H1 (cell line): ENCODE data around the gene ANK2. TPM values are rescaled to one million over a fixed set of nuclear protein-coding genes. Genes with fewer than 3 reads are reported as not detected.

Source experiments
- CTCF ChIA-PET: fragments of 300-600 bp; sonication (Branson Sonifier 250); formaldehyde crosslinking; loops from one replicate; lab custom pipeline; 2021; ENCODE audit not compliant: partially characterized antibody; lab: Charles Lee
- POLR2A ChIA-PET: fragments of 300-600 bp; sonication (Branson Sonifier 250); formaldehyde crosslinking; loops from one replicate; lab custom pipeline; 2021; ENCODE audit warnings: inconsistent platforms; ENCODE audit not compliant: partially characterized antibody; lab: Charles Lee
- DNase-seq, 2 experiments: peaks; one replicate each; pipeline versions ENCODE4 v3.0.0 to v3.0.0-alpha.2; 2010 to 2022; ENCODE audit warnings: low spot score in 2 of 2, low read depth in 1 of 2, mixed read lengths in 1 of 2
- FAIRE-seq: peaks from 2 replicates; lab custom pipeline; 2011; peaks lifted over from hg19 to GRCh38; lab: Jason Lieb, UNC
- H2AFZ ChIP-seq: 2 replicates; pipeline ENCODE4 v1.8.1; 2012; ENCODE audit warnings: low read length, inconsistent platforms
- H2AK5ac ChIP-seq: 2 replicates; pipeline ENCODE4 v1.6.1; 2013; ENCODE audit warnings: low read depth, low read length
- H2BK120ac ChIP-seq: replicated peaks from 2 replicates; pipeline ENCODE3; 2013; ENCODE audit warnings: low read depth, low read length, inconsistent platforms
- H2BK12ac ChIP-seq: 2 replicates; pipeline ENCODE4 v1.6.1; 2013; ENCODE audit warnings: low read depth, low read length
- H2BK15ac ChIP-seq: 2 replicates; pipeline ENCODE4 v1.6.1; 2013; ENCODE audit warnings: low read length
- H2BK20ac ChIP-seq: 2 replicates; pipeline ENCODE4 v1.6.1; 2013; ENCODE audit warnings: low read length
- H2BK5ac ChIP-seq: 2 replicates; pipeline ENCODE4 v1.6.1; 2013; ENCODE audit warnings: low read depth, low read length
- H3K14ac ChIP-seq: 2 replicates; pipeline ENCODE4 v1.6.1; 2013; ENCODE audit warnings: inconsistent platforms; ENCODE audit not compliant: insufficient read length
- H3K18ac ChIP-seq: 2 replicates; pipeline ENCODE4 v1.6.1; 2013; ENCODE audit warnings: low read length; ENCODE audit errors: extremely low read depth
- H3K23ac ChIP-seq: 2 replicates; pipeline ENCODE4 v1.6.1; 2013; ENCODE audit warnings: inconsistent platforms; ENCODE audit not compliant: insufficient read length
- H3K23me2 ChIP-seq: 2 replicates; pipeline ENCODE4 v1.6.1; 2013; ENCODE audit warnings: low read depth, low read length
- H3K27ac ChIP-seq: 2 replicates; pipeline ENCODE4 v1.6.1; 2011; ENCODE audit warnings: low read depth, low read length, inconsistent platforms
- H3K27me3 ChIP-seq, 4 experiments: replicated peaks in 1 of 4; 1 replicate in 1 of 4; 2 replicates in 3 of 4; pipeline versions ENCODE4 v1.6.1 to v1.8.1; 2011 to 2013; ENCODE audit warnings: low read length in 3 of 4, mild to moderate bottlenecking in 3 of 4, inconsistent platforms in 2 of 4, mixed read lengths in 2 of 4, moderate library complexity in 1 of 4; ENCODE audit not compliant: control insufficient read depth in 3 of 4, insufficient read depth in 3 of 4; ENCODE audit errors: extremely low read depth in 1 of 4
- H3K36me3 ChIP-seq, 4 experiments: 2 replicates each; pipeline versions ENCODE4 v1.6.1 to v1.8.1; 2011 to 2013; ENCODE audit warnings: mild to moderate bottlenecking in 4 of 4, low read length in 3 of 4, moderate library complexity in 2 of 4, control low read depth in 1 of 4, inconsistent platforms in 1 of 4; ENCODE audit not compliant: insufficient read depth in 4 of 4, control insufficient read depth in 2 of 4
- H3K4ac ChIP-seq: replicated peaks from 2 replicates; pipeline ENCODE3; 2013; ENCODE audit warnings: low read length, low read depth, mixed read lengths, inconsistent platforms; ENCODE audit not compliant: insufficient read length
- H3K4me1 ChIP-seq, 4 experiments: replicated peaks in 1 of 4; 1 replicate in 1 of 4; 2 replicates in 3 of 4; pipeline versions ENCODE4 v1.6.1 to v1.8.1; 2011 to 2013; ENCODE audit warnings: low read length in 3 of 4, inconsistent platforms in 2 of 4, mixed read lengths in 1 of 4; ENCODE audit not compliant: insufficient read depth in 4 of 4, control insufficient read depth in 3 of 4
- H3K4me2 ChIP-seq, 2 experiments: 2 replicates each; pipeline versions ENCODE4 v1.6.1 to v1.8.1; 2011 to 2013; ENCODE audit warnings: low read depth in 2 of 2, low read length in 2 of 2, control low read depth in 1 of 2, inconsistent platforms in 1 of 2, mild to moderate bottlenecking in 1 of 2; ENCODE audit not compliant: insufficient read depth in 1 of 2
- H3K4me3 ChIP-seq, 4 experiments: fragments of 200-600, 300-600 bp in 1 of 4; sonication (generic), shearing (Covaris generic), sonication (Bioruptor Twin) in 1 of 4; 2 replicates each; pipeline versions ENCODE4 v1.5.1 to v1.8.1; 2011 to 2016; ENCODE audit warnings: low read length in 4 of 4, low read depth in 3 of 4, control low read depth in 2 of 4, inconsistent platforms in 2 of 4, mild to moderate bottlenecking in 2 of 4, mixed read lengths in 1 of 4, moderate library complexity in 1 of 4; ENCODE audit not compliant: insufficient read depth in 2 of 4; ENCODE audit errors: extremely low read depth in 1 of 4
- H3K56ac ChIP-seq: replicated peaks from 2 replicates; pipeline ENCODE3; 2013; ENCODE audit warnings: low read depth, mild to moderate bottlenecking, mixed read lengths, low read length, inconsistent platforms; ENCODE audit not compliant: insufficient read length
- H3K79me1 ChIP-seq: 2 replicates; pipeline ENCODE4 v1.6.1; 2013; ENCODE audit warnings: low read depth, low read length, control low read depth
- H3K79me2 ChIP-seq, 2 experiments: 2 replicates each; pipeline versions ENCODE4 v1.6.1 to v1.8.1; 2012 to 2013; ENCODE audit warnings: low read length in 2 of 2, mild to moderate bottlenecking in 2 of 2, inconsistent platforms in 1 of 2; ENCODE audit not compliant: insufficient read depth in 2 of 2, control insufficient read depth in 1 of 2
- H3K9ac ChIP-seq, 4 experiments: replicated peaks in 1 of 4; 1 replicate in 1 of 4; 2 replicates in 3 of 4; pipeline versions ENCODE4 v1.6.1 to v1.8.1; 2011 to 2013; ENCODE audit warnings: low read depth in 3 of 4, low read length in 3 of 4, control low read depth in 2 of 4, mild to moderate bottlenecking in 2 of 4, moderate library complexity in 2 of 4, inconsistent platforms in 1 of 4; ENCODE audit errors: extremely low read depth in 1 of 4
- H3K9me3 ChIP-seq, 2 experiments: 2 replicates each; pipeline versions ENCODE4 v1.6.1 to v1.8.1; 2012 to 2013; ENCODE audit warnings: mild to moderate bottlenecking in 2 of 2, moderate library complexity in 2 of 2, control low read depth in 1 of 2, inconsistent platforms in 1 of 2, low read depth in 1 of 2, low read length in 1 of 2, mixed read lengths in 1 of 2; ENCODE audit not compliant: insufficient read depth in 2 of 2
- H4K20me1 ChIP-seq, 2 experiments: replicated peaks in 1 of 2; 2 replicates each; pipeline versions ENCODE3 to v1.8.1; 2011 to 2013; ENCODE audit warnings: inconsistent platforms in 2 of 2, low read length in 2 of 2, mild to moderate bottlenecking in 1 of 2; ENCODE audit not compliant: insufficient read depth in 2 of 2, control insufficient read depth in 1 of 2
- H4K5ac ChIP-seq: 2 replicates; pipeline ENCODE4 v1.6.1; 2013; ENCODE audit warnings: low read length, low read depth, mixed read lengths, inconsistent platforms; ENCODE audit not compliant: insufficient read length
- H4K8ac ChIP-seq: 2 replicates; pipeline ENCODE4 v1.8.0; 2013; ENCODE audit warnings: mild to moderate bottlenecking, moderate library complexity, low read length, inconsistent platforms; ENCODE audit not compliant: insufficient read depth; ENCODE audit errors: extremely low read depth
- H4K91ac ChIP-seq: replicated peaks from 2 replicates; pipeline ENCODE3; 2013; ENCODE audit warnings: low read length, mixed read lengths, inconsistent platforms; ENCODE audit not compliant: insufficient read length
- CBX8 ChIP-seq: fragments of 300-800, 300-1000 bp; sonication (generic); IDR thresholded peaks from 2 replicates; pipeline ENCODE4 v1.7.1; 2016; ENCODE audit warnings: low read depth, low read length, borderline replicate concordance
- POU5F1 ChIP-seq: IDR thresholded peaks from 2 replicates; pipeline ENCODE4 v1.6.1; 2011; ENCODE audit warnings: low read depth, mild to moderate bottlenecking, low read length, moderate library complexity
- SP4 ChIP-seq: IDR thresholded peaks from 2 replicates; pipeline ENCODE4 v1.6.1; 2012; ENCODE audit warnings: low read length, inconsistent platforms
- SUZ12 ChIP-seq: fragments of 200-600 bp; sonication (generic); IDR thresholded peaks from 2 replicates; pipeline ENCODE4 v1.6.1; 2012; ENCODE audit warnings: mild to moderate bottlenecking, inconsistent platforms, low read length, moderate library complexity, mixed read lengths
- TAF1 ChIP-seq: IDR thresholded peaks from 2 replicates; pipeline ENCODE4 v1.6.1; 2011; ENCODE audit warnings: mild to moderate bottlenecking, low read depth, low read length
- WGBS, 2 experiments: shearing (Covaris generic) in 1 of 2; methylation state at CpG; one replicate each; pipeline versions ENCODE4 v1.1.6 to v1.1.7; 2013 to 2015; ENCODE audit warnings: low lambda C conversion rate in 2 of 2, mixed read lengths in 2 of 2, inconsistent platforms in 1 of 2, low coverage in 1 of 2, missing lambda C conversion rate in 1 of 2; ENCODE audit not compliant: insufficient replicate concordance in 2 of 2, insufficient coverage in 1 of 2, insufficient read length in 1 of 2; ENCODE audit errors: extremely low coverage in 1 of 2, missing lambda C conversion rate in 1 of 2; 5-methylcytosine and 5-hydroxymethylcytosine counted together
- polyA plus RNA-seq, 7 experiments: library from polyadenylated mRNA; depleted of rRNA in 3 of 7; stranded (reverse) in 5 of 7; unstranded in 2 of 7; fragments of >200 nt in 5 of 7; fragments of 200-250 nt in 2 of 7; gene quantifications; 1 replicate in 5 of 7; 2 replicates in 1 of 7; 4 replicates in 1 of 7; pipeline versions ENCODE4 v1.2.1 to v1.2.3, GENCODE V29; 2011 to 2013; ENCODE audit warnings: missing spikeins in 2 of 7, mixed read lengths in 2 of 7
- total RNA-seq: library from RNA; stranded (reverse); fragmentation: NEBNext Ultra II Directional; extraction: Animal tissue kit (Norgen Biotek cat#: 25700); gene quantifications from 2 replicates; pipeline ENCODE4 v1.2.1, GENCODE V29; 2021

ANK2 gene
- total and polyA plus RNA-seq, 2 of the 8 experiments (the other 6 are each of a cell fraction or from before 2014, with no cell fraction given) = 14.2 to 35.1 TPM

GRCh38 chr4:113147498-113148111 is 98.2 kb downstream of the ANK2 start:
- H3K23me2 ChIP-seq = no peaks in the 10 kb centered on the region
- CTCF ChIA-PET = interaction anchor here (1.1 to 1.7 kb wide), 2 partner anchors 21 to 54 kb away, joined by 3 to 4 read pairs; no protein-coding TSS in a partner anchor
- H3K4me1 ChIP-seq = peaks cover 7 to 25% (median 13%) of the 10 kb centered on the region in 4 experiments
- H3K79me1 ChIP-seq = no peaks in the 10 kb centered on the region; the same call in 1 of the 2 replicates
- no peak overlapping the region for H2BK5ac ChIP-seq
- no peaks in the 10 kb centered on the region for H4K20me1 ChIP-seq
- peak overlapping the region in 1 of 4 experiments; percentile 39; a peak in 1 of 8 replicates for H3K4me3 ChIP-seq
- 50% methylated on average over 2 of the region's 2 CpGs; no CpG with 5 or more reads in 1 of the 2 experiments for WGBS, 2 experiments
- no peak overlapping the region for H2BK120ac ChIP-seq
- H3K9ac ChIP-seq = no peak overlapping the region
- H3K27me3 ChIP-seq = no peaks in the 10 kb centered on the region
- no peak overlapping the region for H4K5ac ChIP-seq
- H4K8ac ChIP-seq = no peak overlapping the region
- H3K18ac ChIP-seq = no peak overlapping the region
- H2AFZ ChIP-seq = no peak overlapping the region
- no peak overlapping the region for H3K56ac ChIP-seq
- POLR2A ChIA-PET = no interaction called here
- FAIRE-seq (no peak), DNase-seq (no peak)
- peaks cover 0 to 8% of the 10 kb centered on the region in 2 experiments; a peak in 1 of 4 replicates for H3K79me2 ChIP-seq
- H2BK12ac ChIP-seq = no peak overlapping the region
- H3K27ac ChIP-seq = no peak overlapping the region
- H4K91ac ChIP-seq = no peak overlapping the region
- no peak overlapping the region for H2AK5ac ChIP-seq
- no peak overlapping the region for H2BK20ac ChIP-seq
- no peak overlapping the region for H3K14ac ChIP-seq
- H3K23ac ChIP-seq = no peak overlapping the region
- H3K4me2 ChIP-seq = peak overlapping the region in 1 of 2 experiments; percentile 48; a peak in 2 of 4 replicates
- no peak overlapping the region for H3K4ac ChIP-seq
- no peaks in the 10 kb centered on the region for H3K9me3 ChIP-seq
- no peaks in the 10 kb centered on the region for H3K36me3 ChIP-seq
- H2BK15ac ChIP-seq = no peak overlapping the region
- no peak for TF ChIP-seq TAF1
- TF ChIP-seq POU5F1 = no peak
- TF ChIP-seq CBX8 = no peak
- TF ChIP-seq SUZ12 = no peak
- no peak for TF ChIP-seq SP4
